SU-DHL-6 (cell line): Measurements from ENCODE around the gene C10orf71.

ENCODE experiments used
- EZH2phosphoT487 ChIP-seq: fragments of 200-600 bp; sonication (generic), shearing (Covaris generic); conservative IDR thresholded peaks from 2 replicates; pipeline ENCODE4 v1.6.1; 2018; ENCODE audit warnings: mild to moderate bottlenecking, antibody characterized with exemption, low read length, moderate library complexity, mixed read lengths
- TF ChIP-seq, protein P1 (sequence below): fragments of 200-600 bp; sonication (generic); IDR thresholded peaks from one replicate; pipeline ENCODE4 v1.5.1; 2017; ENCODE audit warnings: antibody characterized with exemption, mild to moderate bottlenecking, low read length, moderate library complexity; ENCODE audit not compliant: insufficient read depth, poor library complexity, severe bottlenecking

DNA sequence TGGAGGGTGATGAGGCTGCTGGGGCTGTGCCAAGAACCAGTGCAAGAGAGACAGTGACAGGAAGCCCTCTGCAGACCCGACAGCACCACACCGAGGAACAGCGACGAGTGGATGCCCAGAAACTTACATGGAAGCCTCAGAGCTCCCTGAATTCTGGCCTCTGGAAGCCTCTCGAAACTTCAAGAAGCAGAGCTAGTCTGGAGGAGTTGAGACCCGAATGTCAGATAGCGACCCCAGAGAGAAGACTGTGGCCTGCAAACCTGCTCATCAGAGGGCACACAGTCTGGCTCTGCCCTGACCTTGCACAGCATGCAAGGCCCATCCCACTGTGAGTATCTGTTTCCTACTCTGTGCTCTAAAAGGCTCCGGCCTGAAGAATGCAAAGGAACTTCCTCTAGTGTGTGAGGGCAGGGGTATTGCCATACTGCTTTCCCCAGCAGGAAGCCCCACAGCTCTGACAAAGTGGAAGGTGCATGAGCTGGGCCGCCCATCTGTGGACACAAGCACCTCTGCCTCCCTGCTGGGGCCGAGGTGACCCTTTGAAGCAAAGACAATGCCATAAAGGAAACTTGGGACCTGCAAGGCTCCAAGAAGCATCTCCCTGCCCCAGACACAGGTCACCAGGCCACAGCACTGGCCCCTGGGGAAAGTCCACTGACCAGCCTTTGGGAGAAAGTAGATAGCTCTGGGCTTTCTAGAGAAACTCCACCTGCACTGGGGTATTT lies 10.5 kb upstream of the C10orf71 start:
- TF ChIP-seq, protein P1, sequence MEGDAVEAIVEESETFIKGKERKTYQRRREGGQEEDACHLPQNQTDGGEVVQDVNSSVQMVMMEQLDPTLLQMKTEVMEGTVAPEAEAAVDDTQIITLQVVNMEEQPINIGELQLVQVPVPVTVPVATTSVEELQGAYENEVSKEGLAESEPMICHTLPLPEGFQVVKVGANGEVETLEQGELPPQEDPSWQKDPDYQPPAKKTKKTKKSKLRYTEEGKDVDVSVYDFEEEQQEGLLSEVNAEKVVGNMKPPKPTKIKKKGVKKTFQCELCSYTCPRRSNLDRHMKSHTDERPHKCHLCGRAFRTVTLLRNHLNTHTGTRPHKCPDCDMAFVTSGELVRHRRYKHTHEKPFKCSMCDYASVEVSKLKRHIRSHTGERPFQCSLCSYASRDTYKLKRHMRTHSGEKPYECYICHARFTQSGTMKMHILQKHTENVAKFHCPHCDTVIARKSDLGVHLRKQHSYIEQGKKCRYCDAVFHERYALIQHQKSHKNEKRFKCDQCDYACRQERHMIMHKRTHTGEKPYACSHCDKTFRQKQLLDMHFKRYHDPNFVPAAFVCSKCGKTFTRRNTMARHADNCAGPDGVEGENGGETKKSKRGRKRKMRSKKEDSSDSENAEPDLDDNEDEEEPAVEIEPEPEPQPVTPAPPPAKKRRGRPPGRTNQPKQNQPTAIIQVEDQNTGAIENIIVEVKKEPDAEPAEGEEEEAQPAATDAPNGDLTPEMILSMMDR: no peak
- no peak for TF ChIP-seq EZH2phosphoT487
